GM18951 (cell line): ENCODE data around the gene CSMD2.

Source experiments
- POLR2A ChIP-seq: IDR thresholded peaks from 4 replicates; pipeline ENCODE4 v1.6.1; 2011; ENCODE audit warnings: mild to moderate bottlenecking; ENCODE audit not compliant: insufficient read length, insufficient read depth; ENCODE audit errors: extremely low read depth
- in situ Hi-C: fragments of 300-500 bp; cut with MboI; formaldehyde crosslinking; loops from one replicate; pipeline ENCODE4 v1.12.0; 2022; ENCODE audit warnings: low sequenced_read_pairs, mixed read lengths, inconsistent platforms; ENCODE audit not compliant: unreplicated experiment

The CSMD2 gene

DNA sequence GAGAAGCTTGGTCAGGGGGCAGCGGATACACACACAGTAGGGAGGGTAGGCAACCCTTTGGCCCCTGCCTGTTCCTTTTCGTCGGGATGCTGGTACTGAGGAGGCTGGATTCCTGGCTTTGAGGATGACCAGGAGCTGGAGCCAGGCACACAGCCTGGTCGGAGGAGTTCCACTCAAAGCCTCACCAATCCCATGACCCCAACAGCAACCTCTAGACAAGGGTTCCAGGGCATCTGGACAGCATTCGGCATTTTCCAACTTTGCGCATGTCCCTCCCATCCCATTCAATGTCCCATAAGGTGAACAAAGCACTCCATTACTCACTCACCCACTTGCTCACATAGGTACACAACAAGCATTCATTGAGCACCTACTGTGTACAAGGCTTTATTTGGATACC, 343.7 kb downstream of the CSMD2 start:
- no peak for TF ChIP-seq POLR2A
- in situ Hi-C loops = no loop called here

DNA sequence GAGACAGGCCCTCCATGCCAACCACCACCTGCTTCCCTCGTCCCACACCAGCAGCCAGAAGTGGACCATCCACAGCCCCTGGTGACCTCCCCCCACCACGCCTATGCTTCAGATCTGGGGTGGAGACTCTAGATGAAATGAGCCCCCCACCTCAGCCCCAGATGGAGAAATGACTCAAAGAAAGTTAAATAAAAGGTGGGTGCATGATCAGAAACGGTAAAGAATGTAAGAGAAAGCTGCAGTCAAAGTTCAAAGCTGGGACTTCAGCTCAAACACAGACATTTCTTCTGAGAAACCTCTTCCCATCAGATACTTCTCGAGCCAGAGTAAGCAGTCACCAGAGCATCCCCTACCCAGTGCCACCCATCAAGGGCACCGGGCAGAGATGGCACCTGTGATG, 344.2 kb downstream of the CSMD2 start:
- in situ Hi-C loops = no loop called here
- no peak for TF ChIP-seq POLR2A

DNA sequence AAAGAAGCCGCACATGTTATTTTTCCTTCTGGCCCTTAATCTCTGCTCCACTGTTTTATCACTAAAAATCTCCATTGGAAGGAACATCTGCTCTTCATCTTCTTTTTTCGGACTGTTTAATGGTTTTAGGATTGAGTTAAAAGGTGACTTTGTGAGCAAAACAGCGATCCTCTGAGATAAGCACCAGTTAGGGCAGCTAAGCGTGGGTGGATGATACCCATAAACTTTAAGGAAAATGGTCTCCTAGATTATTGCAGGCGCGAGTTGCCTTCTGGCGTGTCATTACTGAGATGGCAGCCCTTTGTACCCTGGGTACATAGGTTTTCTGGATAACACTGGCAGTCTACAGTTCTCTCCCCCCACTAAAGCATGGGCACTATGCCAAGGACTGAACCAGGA, 345.1 kb downstream of the CSMD2 start:
- TF ChIP-seq POLR2A = no peak
- in situ Hi-C loops = no loop called here

DNA sequence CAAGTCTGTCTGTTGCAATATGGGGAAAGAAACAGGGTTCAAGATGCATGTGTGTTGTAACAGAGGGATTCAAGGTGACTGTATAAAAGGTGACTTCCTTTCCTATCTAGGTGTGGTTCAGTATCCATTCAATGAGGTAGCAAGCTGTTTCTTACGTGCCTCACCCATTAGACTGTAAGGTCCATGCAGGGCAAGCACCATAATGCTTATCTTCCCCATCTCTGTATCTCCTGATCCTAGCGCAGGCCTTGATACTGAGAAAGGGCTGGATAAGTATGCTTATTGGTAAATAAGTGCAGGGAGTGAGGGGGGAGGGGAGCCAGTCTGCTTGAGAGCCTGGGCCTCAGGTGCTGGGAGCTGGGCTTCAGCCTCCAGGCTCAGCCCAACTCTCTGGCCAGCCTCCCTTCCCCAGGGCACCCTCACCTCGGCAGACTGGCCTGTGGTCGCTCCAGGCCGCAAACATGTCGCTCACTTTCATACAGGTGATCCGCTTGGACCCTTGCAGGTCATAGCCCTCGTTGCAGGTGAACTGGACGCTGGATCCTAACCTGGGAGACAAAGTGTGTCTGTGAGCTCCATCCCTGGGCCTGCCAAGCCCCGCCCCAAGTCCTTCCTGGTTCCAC, 345.6 kb downstream of the CSMD2 start:
- in situ Hi-C loops = no loop called here
- TF ChIP-seq POLR2A = no peak

DNA sequence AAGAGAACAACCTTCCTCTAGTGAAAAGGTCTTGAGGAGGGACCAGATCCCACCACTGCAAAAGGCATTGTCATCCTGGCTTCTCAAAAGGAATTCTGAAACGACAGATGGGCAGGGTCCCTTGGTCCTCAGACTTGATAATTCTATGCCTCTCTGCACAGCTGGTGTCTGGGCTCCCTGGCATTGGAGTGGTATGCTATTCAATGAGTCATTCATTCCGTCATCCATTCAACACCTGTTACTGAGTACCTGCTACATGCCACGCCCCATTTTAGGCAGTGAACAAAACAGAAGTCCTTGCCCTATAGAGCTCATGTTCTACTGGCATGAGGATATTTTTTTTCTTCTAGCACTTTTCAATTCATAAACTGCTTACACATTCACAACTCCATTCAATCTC, 347.0 kb downstream of the CSMD2 start:
- no peak for TF ChIP-seq POLR2A
- in situ Hi-C loops = no loop called here

DNA sequence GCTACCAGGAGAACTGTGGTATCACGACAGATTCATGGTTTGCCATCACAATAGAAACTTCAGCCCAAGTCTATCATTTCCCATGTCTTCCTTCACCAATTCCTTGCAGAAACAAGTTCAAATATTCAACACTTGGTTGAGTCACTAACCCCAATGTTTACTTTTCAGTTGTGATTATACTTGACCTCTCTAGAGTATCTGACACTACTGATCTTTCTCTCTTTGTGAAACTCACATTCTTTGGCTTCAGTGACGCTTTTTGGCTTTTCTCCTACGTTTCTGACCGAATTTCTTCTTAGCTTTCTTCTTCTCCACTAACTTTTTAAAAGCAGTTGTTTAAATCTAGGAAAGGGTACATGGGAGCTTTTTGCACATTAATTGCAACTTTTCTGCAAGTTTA, 350.0 kb downstream of the CSMD2 start:
- in situ Hi-C loops = no loop called here
- no peak for TF ChIP-seq POLR2A

DNA sequence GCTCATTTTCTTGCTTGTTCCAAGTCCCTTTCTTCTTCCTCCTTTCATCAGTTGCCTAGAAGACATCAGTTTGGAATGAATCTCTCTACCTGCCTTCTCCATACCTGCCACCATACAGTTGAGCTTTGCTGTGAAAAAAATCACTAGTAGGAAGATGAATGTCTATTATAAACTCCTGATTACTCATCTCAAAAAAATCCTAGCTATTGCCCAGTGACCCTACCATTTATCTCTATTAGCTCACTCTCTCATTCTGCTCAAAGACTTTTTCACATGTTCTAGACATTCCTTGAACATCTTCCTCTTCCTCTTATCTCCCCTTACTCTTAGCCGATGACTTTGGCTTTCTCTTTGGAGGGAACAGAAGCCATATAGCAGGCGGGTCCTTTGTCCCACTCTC, 350.9 kb downstream of the CSMD2 start:
- TF ChIP-seq POLR2A = no peak

DNA sequence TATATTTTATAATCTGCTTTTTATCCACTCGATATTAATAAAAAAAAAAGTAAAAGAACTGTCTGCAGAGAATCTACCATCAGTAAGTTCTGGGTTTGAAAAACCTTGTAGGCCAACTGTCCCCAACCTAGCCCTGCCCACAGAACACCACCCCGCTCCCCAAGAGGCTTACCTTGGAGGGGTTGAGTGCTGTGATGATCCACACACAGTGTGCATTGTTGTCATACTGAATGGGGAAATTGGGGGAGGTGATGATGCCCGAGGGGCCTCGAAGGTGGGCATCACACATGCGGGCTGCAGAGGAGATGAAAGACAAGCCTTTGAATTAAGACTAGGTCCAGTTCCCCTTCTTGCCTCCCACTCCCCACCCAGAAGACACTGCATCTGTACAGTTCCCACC, 354.5 kb downstream of the CSMD2 start:
- TF ChIP-seq POLR2A = no peak
- in situ Hi-C loops = no loop called here

More for the DNA sequence above, 350.9 kb downstream of the CSMD2 start:
- in situ Hi-C loops = no loop called here

DNA sequence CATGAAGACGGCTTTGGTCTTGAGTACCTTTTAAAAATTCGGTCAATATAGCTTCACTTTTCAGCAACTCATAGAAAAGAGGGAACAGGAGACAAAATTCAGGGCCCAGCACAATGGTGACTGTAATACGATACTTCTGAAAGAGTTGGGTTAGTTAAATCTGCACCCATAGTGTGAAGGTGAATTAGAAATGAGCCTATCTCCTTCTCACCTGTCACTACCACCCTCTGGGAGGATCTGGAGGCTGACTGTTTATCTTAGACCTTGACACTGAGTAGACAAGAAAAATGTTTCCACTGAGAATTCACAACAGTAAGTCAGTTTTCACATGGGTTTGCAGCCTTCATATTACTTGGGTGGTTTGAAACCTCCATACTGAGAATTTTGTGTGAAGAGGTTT, 359.0 kb downstream of the CSMD2 start:
- in situ Hi-C loops = no loop called here
- TF ChIP-seq POLR2A = no peak

DNA sequence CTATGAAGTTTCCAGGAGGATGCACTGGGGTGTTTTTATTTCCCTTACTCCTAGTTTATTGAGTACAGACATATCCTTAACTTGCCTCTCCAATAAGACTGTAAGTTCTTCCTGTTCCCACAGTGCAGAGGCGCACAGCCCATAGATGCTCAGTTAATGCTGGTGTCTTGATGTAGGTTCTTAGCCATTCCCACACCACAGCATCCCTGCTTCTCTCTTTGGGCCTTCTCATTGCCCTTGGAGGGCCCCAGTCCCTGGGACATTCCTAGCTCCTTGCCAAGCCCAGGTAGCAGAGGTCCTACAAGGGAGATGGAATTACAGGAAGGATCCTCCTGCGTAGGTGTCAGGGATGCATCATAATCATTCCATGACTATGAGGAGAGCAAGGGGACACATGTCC, 362.8 kb downstream of the CSMD2 start:
- no peak for TF ChIP-seq POLR2A
- in situ Hi-C loops = no loop called here

DNA sequence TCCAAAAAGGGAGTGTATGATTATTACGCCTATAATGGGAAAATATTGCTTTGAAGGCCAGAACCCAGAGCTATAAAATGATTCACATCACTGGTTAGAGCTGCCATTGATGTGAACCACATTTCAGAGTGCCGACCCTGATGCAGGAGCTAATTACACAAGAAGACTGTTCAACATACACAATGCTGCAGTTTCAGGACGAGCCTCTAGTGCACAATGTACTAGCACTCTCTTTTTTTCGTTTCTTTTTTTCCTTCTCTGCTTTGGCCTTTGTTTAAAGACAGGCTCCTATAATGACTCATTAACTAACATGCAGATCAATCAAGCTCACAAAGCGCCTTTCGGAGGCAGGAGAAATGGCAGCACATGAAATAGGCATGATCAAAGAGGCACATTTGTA, 367.2 kb downstream of the CSMD2 start:
- TF ChIP-seq POLR2A = no peak
- in situ Hi-C loops = no loop called here

DNA sequence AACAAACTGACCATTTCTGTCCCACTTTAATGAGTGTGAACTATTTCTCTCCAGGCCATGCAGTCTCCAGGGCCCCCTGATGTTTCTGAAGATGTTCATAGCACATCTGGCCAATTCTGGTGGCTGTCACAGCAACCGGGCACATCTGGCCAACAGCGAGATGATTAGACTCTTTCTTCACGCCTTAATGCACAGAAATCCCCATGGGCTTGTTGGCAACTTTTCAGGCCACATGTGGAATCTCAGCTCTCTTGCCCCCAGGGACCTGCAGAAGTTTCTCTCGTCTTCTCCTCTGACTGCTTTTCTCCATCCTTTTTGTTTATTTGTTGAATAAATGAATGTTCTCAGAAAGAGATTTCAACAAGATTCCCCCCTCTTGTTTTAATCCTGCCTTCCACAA, 372.4 kb downstream of the CSMD2 start:
- in situ Hi-C loops = no loop called here
- TF ChIP-seq POLR2A = no peak

DNA sequence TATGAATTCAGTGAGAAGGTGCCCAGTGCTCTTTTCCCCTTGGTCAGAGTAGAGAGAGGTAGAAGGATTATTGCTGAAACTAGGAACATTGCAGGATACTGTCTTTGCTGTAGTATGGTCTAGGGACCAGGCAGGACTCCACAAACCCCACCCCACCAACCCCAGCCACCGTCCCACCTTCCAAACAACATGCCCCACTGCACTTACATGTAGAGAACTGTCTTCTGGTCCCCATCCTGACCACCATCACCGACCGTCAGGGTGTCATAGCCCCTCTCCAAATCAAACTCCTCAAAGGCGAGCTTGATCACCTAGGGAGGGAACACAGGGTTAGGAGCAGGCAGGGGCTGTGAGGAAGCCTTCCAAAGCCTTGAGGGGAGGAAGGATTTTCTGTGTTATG, 372.8 kb downstream of the CSMD2 start:
- no peak for TF ChIP-seq POLR2A
- in situ Hi-C loops = no loop called here

DNA sequence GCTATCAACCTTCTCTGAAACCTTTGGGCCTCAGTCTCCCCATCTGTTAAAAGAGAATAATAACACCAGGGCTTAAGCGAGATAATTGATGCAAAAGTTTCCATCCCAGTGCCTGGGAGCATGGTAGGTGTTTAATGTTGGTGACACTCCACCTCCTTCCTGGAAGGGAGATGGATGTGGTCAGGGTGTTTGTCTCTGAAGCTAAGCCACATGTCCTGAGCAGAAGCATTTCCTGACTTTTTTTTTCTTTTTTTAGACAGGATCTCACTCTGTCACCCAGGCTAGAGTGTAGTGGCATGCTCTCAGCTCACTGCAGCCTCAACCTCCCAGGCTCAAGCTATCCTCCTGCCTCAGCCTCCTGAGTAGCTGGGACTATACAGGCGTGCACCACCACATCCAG, 373.8 kb downstream of the CSMD2 start:
- no peak for TF ChIP-seq POLR2A
- in situ Hi-C loops = no loop called here

DNA sequence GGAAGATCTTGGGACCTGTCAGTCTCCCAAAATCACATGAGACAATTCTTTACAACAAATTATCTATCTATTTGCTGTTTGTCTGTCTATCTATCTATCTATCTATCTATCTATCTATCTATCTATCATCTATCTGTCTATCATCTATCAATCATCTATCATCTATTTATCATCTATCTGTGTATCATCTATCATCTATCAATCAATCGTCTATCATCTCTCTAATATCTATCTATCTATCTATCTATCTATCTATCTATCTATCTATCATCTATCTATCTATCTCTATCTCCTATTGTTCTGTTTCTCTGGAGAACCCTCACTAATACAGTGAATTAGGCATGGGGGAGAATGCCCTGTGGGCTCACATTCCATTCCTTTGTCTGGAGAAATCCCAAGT, 374.5 kb downstream of the CSMD2 start:
- in situ Hi-C loops = no loop called here
- TF ChIP-seq POLR2A = no peak

DNA sequence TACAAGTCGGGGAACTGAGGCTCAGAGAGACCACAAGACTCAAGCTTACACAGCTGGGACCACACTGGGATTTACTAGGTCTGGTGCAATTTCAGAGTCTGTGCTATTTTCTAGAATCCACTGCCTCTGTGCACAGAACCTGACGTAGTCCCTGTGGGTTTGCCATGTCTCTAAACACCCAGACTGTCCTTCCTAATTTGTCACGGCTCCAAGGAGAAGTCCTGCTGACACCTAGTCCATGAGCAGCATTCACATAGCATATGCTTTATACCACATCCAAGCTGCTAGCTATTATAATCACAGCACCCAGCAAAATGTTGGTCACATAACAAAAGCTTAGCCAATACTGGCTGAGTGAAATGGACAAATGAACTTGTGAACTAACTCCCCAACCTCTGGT, 380.2 kb downstream of the CSMD2 start:
- in situ Hi-C loops = no loop called here
- no peak for TF ChIP-seq POLR2A

DNA sequence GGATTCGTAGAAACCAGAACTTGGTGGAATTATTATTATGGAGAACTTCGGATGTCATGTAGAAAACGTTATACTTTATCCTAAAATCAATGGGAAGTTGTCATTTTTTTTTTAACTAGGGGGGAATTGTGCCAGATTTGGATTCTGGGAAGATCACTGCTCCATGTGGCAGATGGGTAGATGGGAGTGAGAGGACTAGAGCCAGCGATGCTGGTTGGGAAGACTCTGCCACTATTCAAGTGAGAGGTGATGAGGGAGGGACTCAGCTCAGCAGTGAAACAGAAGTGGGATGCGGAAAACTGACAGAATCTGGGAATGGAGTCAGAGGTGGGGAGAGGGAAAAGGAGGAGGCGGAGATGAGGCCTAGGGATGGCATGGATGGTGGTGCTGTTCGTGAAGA, 382.3 kb downstream of the CSMD2 start:
- TF ChIP-seq POLR2A = no peak
- in situ Hi-C loops = no loop called here
